Coronary artery (tissue), 2 donors: ENCODE results near the gene HTR6.

ENCODE experiments used
- DNase-seq: peaks from one replicate; pipeline ENCODE4 v3.0.0-alpha.2; 2017; ENCODE audit warnings: low spot score
- H3K27ac ChIP-seq, 2 donors: fragments of 200-600 bp; sonication (generic); one replicate each; pipeline ENCODE4 v1.5.1; 2016 to 2019
- H3K4me3 ChIP-seq: fragments of 200-600 bp; sonication (generic); 2 replicates; pipeline ENCODE4 v1.5.1; 2016; ENCODE audit warnings: mild to moderate bottlenecking, moderate library complexity
- TF ChIP-seq, protein P1 (sequence below): fragments of 200-600 bp; sonication (generic); IDR thresholded peaks from one replicate; pipeline ENCODE4 v1.5.1; 2019; ENCODE audit warnings: antibody characterized with exemption

Gene HTR6

DNA sequence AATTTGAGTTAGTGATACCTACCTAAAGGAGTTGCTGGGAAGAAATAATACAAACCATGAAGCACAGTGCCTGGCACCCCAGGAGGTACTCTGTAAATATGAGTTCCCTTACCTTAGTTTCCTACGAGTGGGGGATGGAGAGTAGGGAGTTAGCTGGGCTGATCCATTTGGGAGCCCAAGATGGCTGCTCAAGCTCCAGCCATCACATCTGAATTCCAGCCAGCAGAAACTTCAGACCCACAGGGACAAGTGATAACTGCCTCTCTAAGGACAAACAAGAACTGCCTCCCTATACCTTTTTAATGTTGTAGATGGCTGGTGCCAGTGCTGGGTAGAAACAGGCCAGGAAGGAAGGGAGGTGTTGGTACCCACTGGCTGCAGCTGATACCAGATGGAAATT lies 22.7 kb downstream of the HTR6 start:
- no peak overlapping the region for H3K27ac ChIP-seq
- no peak for DNase-seq
- no peak overlapping the region for H3K4me3 ChIP-seq
- TF ChIP-seq, protein P1, sequence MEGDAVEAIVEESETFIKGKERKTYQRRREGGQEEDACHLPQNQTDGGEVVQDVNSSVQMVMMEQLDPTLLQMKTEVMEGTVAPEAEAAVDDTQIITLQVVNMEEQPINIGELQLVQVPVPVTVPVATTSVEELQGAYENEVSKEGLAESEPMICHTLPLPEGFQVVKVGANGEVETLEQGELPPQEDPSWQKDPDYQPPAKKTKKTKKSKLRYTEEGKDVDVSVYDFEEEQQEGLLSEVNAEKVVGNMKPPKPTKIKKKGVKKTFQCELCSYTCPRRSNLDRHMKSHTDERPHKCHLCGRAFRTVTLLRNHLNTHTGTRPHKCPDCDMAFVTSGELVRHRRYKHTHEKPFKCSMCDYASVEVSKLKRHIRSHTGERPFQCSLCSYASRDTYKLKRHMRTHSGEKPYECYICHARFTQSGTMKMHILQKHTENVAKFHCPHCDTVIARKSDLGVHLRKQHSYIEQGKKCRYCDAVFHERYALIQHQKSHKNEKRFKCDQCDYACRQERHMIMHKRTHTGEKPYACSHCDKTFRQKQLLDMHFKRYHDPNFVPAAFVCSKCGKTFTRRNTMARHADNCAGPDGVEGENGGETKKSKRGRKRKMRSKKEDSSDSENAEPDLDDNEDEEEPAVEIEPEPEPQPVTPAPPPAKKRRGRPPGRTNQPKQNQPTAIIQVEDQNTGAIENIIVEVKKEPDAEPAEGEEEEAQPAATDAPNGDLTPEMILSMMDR, result no peak

DNA sequence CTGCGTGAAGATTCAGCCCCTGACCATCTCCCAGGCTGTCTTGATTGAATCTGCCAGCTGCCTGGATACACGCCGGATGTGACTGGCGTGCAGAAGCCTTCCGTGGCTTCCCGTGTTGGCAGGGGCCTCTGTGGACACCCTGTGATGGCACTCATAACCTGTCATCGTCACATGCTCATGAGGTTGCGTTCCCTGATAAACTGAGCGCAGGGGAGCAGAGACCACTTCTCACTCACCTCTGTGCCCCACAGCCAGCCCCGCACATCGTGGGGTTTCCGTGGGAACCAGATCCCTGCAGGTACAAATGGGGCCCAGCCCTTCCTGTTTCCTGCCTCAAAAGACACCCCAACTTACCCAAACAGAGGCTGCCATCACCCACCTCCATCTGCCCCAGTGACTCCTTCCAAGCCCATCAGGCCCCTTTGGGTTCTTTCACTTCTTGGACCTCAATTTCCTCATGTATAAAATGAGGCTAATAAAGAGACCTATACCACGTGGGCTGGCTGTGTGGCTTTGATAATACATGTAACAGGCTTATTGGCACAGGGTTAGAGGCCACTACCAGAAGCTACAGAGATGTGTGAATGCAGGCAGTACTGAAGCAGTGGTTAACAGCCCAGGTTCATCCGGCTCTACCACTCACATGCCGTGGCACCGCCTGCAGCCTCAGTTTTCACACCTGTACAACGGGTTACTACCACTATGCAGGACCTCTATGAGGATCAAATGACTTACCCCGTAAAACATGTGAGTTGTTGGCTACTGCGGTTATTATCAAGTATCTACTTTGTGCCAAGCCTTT lies 23.6 kb downstream of the HTR6 start:
- DNase-seq, result no peak
- Histone ChIP-seq H3K4me3 (no peak overlapping the region), H3K27ac (no peak overlapping the region)
- TF ChIP-seq, protein P1, result no peak

DNA sequence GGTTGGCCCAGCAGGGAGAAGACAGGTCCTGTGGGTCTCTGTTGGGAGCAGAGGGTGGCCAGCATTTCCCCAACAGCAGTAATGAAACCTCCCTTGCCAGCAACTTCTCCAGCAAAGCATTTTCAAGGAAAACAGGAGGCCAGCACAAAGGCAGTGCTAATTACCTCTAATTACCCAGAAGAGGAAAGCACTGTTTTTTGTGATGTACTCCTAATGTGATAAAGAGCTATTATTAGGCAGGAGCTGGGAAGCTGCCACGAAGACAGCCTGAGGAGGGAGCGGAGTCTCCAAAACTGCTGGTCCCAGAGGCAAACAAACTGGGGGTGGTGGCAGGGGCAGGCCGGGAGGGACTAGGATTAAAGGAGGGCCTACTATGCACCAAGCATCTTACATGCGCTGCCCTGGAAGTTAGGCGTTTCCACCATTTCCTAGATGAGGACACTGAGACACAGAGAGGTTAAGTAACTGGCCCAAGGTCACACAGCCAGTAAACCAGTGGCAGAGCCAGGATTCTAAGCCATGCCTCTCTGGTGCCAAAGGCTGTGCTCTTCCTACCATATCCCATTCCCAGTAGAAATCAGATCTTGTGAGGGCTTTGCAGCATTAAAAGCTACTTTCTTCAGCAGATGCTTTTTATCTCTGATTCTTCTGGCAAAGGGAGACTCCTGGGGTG lies 24.5 kb downstream of the HTR6 start:
- H3K27ac ChIP-seq, result no peak overlapping the region

DNA sequence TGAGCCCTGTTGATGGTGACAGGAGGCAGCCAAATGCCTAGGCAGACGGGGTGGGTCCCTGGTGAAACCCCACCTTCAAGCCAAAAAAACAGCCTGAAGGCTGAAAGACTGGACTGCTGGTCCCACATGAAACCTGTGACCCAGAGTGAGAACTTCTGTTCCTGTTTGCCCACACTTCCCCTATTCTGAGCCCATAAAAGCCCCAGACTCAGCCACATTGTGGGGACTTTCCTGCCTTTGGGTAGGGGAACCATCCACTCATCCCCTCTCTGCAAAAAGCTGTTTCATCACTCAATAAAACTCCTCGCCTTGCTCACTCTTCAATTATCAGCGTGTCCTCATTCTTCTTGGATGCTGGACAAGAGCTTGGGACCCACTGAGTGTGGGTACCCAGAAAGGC lies 25.2 kb downstream of the HTR6 start:
- TF ChIP-seq, protein P1, result no peak

More for the DNA sequence above, 24.5 kb downstream of the HTR6 start:
- TF ChIP-seq, protein P1, result no peak
- H3K4me3 ChIP-seq, result no peak overlapping the region
- DNase-seq, result no peak

DNA sequence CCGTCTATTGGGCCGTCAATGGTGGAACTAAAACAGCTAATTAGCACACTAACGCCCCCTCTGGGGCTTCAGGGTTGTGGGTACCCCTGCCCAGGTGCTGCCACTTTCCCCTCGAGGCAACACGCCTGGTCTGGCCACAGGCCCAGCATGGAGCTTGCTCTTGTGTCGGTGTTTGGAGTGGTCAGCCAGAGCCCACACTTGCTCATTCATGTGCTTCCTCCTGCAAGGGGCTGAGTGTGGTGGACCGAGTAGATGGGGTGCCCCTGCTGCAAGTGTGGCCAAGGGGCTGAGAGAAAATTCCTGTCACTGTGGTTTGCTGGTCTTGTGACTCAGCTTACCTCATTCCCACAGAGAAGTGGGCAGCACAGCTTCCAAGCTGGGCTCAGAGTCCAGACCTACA lies 25.7 kb downstream of the HTR6 start:
- no peak overlapping the region for H3K27ac ChIP-seq
- DNase-seq, result no peak
- H3K4me3 ChIP-seq, result no peak overlapping the region
- TF ChIP-seq, protein P1, result no peak

More for the DNA sequence above, 25.2 kb downstream of the HTR6 start:
- Histone ChIP-seq H3K27ac (no peak overlapping the region), H3K4me3 (no peak overlapping the region)
- DNase-seq, result no peak

DNA sequence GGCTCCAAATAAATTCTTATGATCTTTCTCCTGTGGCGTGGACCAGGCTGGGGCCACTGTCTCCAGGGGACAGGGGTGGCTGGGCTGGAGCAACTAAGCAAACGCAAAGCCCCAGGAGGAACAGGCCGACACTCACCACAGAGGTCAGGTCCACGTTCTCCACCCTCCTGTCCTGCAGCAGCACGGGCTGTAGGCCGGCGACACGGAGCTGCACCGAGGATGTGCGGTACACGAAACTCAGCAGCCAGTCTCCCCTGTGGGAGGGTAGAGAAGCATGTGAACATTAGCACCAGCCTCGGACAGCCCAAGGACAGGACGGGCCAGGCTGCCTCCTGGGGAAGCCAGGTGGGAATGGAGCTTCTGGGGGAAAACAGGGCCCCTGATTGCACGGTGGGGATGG lies 29.6 kb downstream of the HTR6 start:
- no peak overlapping the region for H3K27ac ChIP-seq
- TF ChIP-seq, protein P1, result no peak
- H3K4me3 ChIP-seq, result no peak overlapping the region
- DNase-seq, result no peak

DNA sequence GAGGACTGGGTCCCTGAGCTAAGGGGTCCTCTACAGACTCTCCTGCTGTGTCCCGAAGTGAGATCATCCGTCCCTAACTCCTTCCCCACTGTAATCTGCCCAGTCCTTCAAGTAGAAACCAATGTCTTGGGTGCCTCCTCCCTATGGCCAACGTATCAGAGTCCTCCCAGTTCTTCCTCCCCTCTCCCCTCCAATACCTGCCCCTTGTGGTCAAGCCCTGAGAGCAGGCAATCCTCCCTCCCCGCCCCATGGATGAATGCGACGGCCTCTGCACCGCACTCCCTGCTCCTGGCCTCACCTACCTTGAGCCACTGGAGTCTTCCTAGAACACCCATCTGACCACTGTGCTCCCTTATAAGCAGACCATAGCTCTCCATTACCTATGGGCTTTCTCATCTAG lies 31.1 kb downstream of the HTR6 start:
- DNase-seq, result no peak
- TF ChIP-seq, protein P1, result no peak
- Histone ChIP-seq H3K4me3 (no peak overlapping the region), H3K27ac (no peak overlapping the region)
